K562 treated with DMSO at 1 percent for 12 hours (cell line): Measurements from ENCODE around the gene DRC1. TPM values are rescaled to one million over a fixed set of nuclear protein-coding genes. Genes with fewer than 3 reads are reported as not detected.

Source experiments
- total RNA-seq: library from RNA; unstranded; fragments of 300-600 nt; gene quantifications from 2 replicates; pipeline ENCODE4 v1.2.3, GENCODE V29; 2022; ENCODE audit not compliant: insufficient read depth

DRC1 gene
- not detected in 2 replicates for total RNA-seq

GRCh38 chr2:26401739-26402541 lies at the start of gene DRC1:
DRC1 (plus strand) TSS chr2:26401920; CDS start chr2:26401990, 70 bp downstream.

GRCh38 chr2:26477911-26478253 lies 76.2 kb downstream of the DRC1 start, which contains the start of gene OTOF:
OTOF (minus strand) TSS chr2:26478124.

Other genes starting within 250 kb of the DRC1 start
- gene GAREM2, start 228.8 kb upstream of the DRC1 start, total RNA-seq, result 7.4 and 8.2 TPM in 2 replicates
- 181 and 249 TPM in 2 replicates for gene HADHA, start 157.3 kb upstream of the DRC1 start, total RNA-seq
- gene HADHB, start 157.0 kb upstream of the DRC1 start, total RNA-seq, result 68.5 and 95.4 TPM in 2 replicates
- gene SELENOI, start 55.8 kb upstream of the DRC1 start, total RNA-seq, result 2.4 and 8.8 TPM in 2 replicates
- 0.16 and 0.22 TPM in 2 replicates for gene ADGRF3, start 55.1 kb upstream of the DRC1 start, total RNA-seq
- gene OTOF, start 76.2 kb downstream of the DRC1 start, total RNA-seq, result not detected in 2 replicates
- gene CIB4, start 239.4 kb downstream of the DRC1 start, total RNA-seq, result not detected in 2 replicates